HepG2 (cell line): ENCODE measurements around the gene ACSL1. TPM values are rescaled to one million over a fixed set of nuclear protein-coding genes. Genes with fewer than 3 reads are reported as not detected.

ENCODE experiments used
- ATAC-seq: fragments of 200-7000 bp; cut with Tn5 transposase; 3 replicates; pipeline ENCODE4 v1.9.1; 2020; ENCODE audit warnings: mild to moderate bottlenecking, moderate library complexity
- BruUV-seq: library from RNA; stranded (reverse); fragments of 400-500 nt; replicated peaks from 2 replicates; lab custom pipeline; 2021; lab: Mats Ljungman, UMichigan
- CTCF ChIA-PET: fragments of 300-600 bp; formaldehyde crosslinking; extraction: SDS; loops from one replicate; lab custom pipeline; 2021; ENCODE audit warnings: low total read pairs, inconsistent platforms, low intra/inter-chr PET ratio; lab: Yijun Ruan, JAX
- POLR2A ChIA-PET: fragments of 350-600 bp; sonication (Branson Sonifier 250); formaldehyde crosslinking; loops from one replicate; lab custom pipeline; 2020; ENCODE audit warnings: antibody characterized with exemption, inconsistent platforms; lab: Yijun Ruan, JAX
- DNase-seq: peaks from one replicate; pipeline ENCODE4 v3.0.0-alpha.2; 2015; ENCODE audit warnings: low spot score
- FAIRE-seq: peaks from 3 replicates; lab custom pipeline; 2011; peaks lifted over from hg19 to GRCh38; lab: Jason Lieb, UNC
- H2AFZ ChIP-seq: one replicate; pipeline ENCODE4 v1.6.1; 2011; ENCODE audit warnings: low read length, inconsistent platforms
- H3K27ac ChIP-seq: fragments of 300-600 bp; 3 replicates; pipeline ENCODE4 v1.8.0; 2011; ENCODE audit warnings: mixed run types, mild to moderate bottlenecking, mixed read lengths, low read length, inconsistent platforms; ENCODE audit not compliant: insufficient read depth; ENCODE audit errors: extremely low read length
- H3K27me3 ChIP-seq, 2 experiments: fragments of 200-600 bp in 1 of 2; 2 replicates in 1 of 2; 3 replicates in 1 of 2; pipeline versions ENCODE4 v1.6.0 to v1.8.0; 2011; ENCODE audit warnings: low read length in 2 of 2, mild to moderate bottlenecking in 2 of 2, moderate library complexity in 2 of 2, inconsistent platforms in 1 of 2; ENCODE audit not compliant: insufficient read depth in 2 of 2, control insufficient read depth in 1 of 2
- H3K36me3 ChIP-seq, 2 experiments: fragments of 200-600 bp in 1 of 2; replicated peaks in 1 of 2; 2 replicates in 1 of 2; 3 replicates in 1 of 2; pipeline versions ENCODE4 v1.5.1 to v1.8.0; 2011; ENCODE audit warnings: low read length in 2 of 2, inconsistent platforms in 1 of 2; ENCODE audit not compliant: insufficient read depth in 2 of 2, control insufficient read depth in 1 of 2
- H3K4me1 ChIP-seq: 2 replicates; pipeline ENCODE4 v1.5.1; 2012; ENCODE audit warnings: low read length, inconsistent platforms; ENCODE audit not compliant: insufficient read depth
- H3K4me2 ChIP-seq: 2 replicates; pipeline ENCODE4 v1.6.0; 2011; ENCODE audit warnings: low read depth, low read length, inconsistent platforms
- H3K4me3 ChIP-seq, 3 experiments: fragments of 200-600 bp in 1 of 3; sonication (generic), shearing (Covaris generic) in 1 of 3; replicated peaks in 1 of 3; 2 replicates each; pipeline ENCODE4 v1.5.1; 2011 to 2016; ENCODE audit warnings: low read length in 3 of 3, inconsistent platforms in 2 of 3, low read depth in 2 of 3, mild to moderate bottlenecking in 2 of 3, control low read depth in 1 of 3, mixed read lengths in 1 of 3; ENCODE audit not compliant: insufficient read depth in 1 of 3
- H3K79me2 ChIP-seq: one replicate; pipeline ENCODE4 v1.6.1; 2011; ENCODE audit warnings: low read length, inconsistent platforms; ENCODE audit not compliant: insufficient read depth
- H3K9ac ChIP-seq: 2 replicates; pipeline ENCODE4 v1.6.0; 2011; ENCODE audit warnings: mild to moderate bottlenecking, low read depth, low read length, inconsistent platforms; ENCODE audit not compliant: insufficient read depth
- H3K9me3 ChIP-seq: 2 replicates; pipeline ENCODE4 v1.5.1; 2012; ENCODE audit warnings: mild to moderate bottlenecking, low read length
- H4K20me1 ChIP-seq: 2 replicates; pipeline ENCODE4 v1.6.0; 2011; ENCODE audit warnings: inconsistent platforms, mild to moderate bottlenecking, low read length, moderate library complexity; ENCODE audit not compliant: insufficient read depth
- CBX1 ChIP-seq: IDR thresholded peaks from one replicate; pipeline ENCODE4 v1.6.1; 2016; ENCODE audit warnings: antibody characterized with exemption, low read depth
- CREM ChIP-seq, 2 experiments: sonication (generic) in 1 of 2; formaldehyde crosslinking in 1 of 2; IDR thresholded peaks; 2 replicates each; pipeline versions ENCODE4 v1.4.0 to v1.6.1; 2016 to 2020; ENCODE audit warnings: antibody characterized with exemption in 1 of 2, mild to moderate bottlenecking in 1 of 2, missing genetic modification reagents in 1 of 2
- ISL2 ChIP-seq: sonication (generic); formaldehyde crosslinking; IDR thresholded peaks from 2 replicates; pipeline ENCODE4 v1.5.0; 2020; ENCODE audit warnings: missing genetic modification reagents
- MAFF ChIP-seq: IDR thresholded peaks from 2 replicates; pipeline ENCODE4 v1.6.1; 2011; ENCODE audit warnings: low read depth, low read length, improper control_type of control experiment
- NR2F1 ChIP-seq, 2 experiments: fragments of 450-650 bp in 1 of 2; formaldehyde crosslinking in 1 of 2; IDR thresholded peaks; 2 replicates each; pipeline versions ENCODE4 v1.5.0 to v1.6.1; 2016 to 2020; ENCODE audit warnings: mild to moderate bottlenecking in 1 of 2, missing compliant biosample characterization in 1 of 2, missing genetic modification reagents in 1 of 2, moderate library complexity in 1 of 2
- RXRB ChIP-seq: IDR thresholded peaks from 2 replicates; pipeline ENCODE4 v1.6.1; 2016; ENCODE audit warnings: borderline replicate concordance, missing genetic modification reagents, missing compliant biosample characterization
- TARDBP ChIP-seq: sonication (generic); formaldehyde crosslinking; IDR thresholded peaks from 2 replicates; pipeline ENCODE4 v1.8.0; 2022; ENCODE audit warnings: mild to moderate bottlenecking, missing genetic modification reagents
- XRCC5 ChIP-seq: fragments of 200-400 bp; formaldehyde crosslinking; optimal IDR thresholded peaks from 2 replicates; pipeline ENCODE3; 2017; ENCODE audit warnings: mild to moderate bottlenecking, low read length
- ZIK1 ChIP-seq: sonication (generic); formaldehyde crosslinking; IDR thresholded peaks from 2 replicates; pipeline ENCODE4 v1.5.0; 2020; ENCODE audit warnings: mild to moderate bottlenecking, low read depth, missing genetic modification reagents, borderline replicate concordance
- ZNF230 ChIP-seq: sonication (generic); formaldehyde crosslinking; IDR thresholded peaks from 2 replicates; pipeline ENCODE4 v1.4.0; 2020; ENCODE audit warnings: mild to moderate bottlenecking, missing genetic modification reagents
- ZNF83 ChIP-seq: sonication (generic); formaldehyde crosslinking; IDR thresholded peaks from 2 replicates; pipeline ENCODE4 v1.4.0; 2020; ENCODE audit warnings: missing genetic modification reagents, mild to moderate bottlenecking, borderline replicate concordance
- WGBS: methylation state at CpG from one replicate; pipeline ENCODE4 v1.1.6; 2017; ENCODE audit warnings: low lambda C conversion rate; 5-methylcytosine and 5-hydroxymethylcytosine counted together
- in situ Hi-C: cut with HindIII; loops from 2 replicates; pipeline ENCODE4 v1.10.0; 2017; ENCODE audit warnings: low pct_unique_long_range_greater_than_20kb; ENCODE audit not compliant: extremely low pct_ligation_motif_present
- intact Hi-C: fragments of 100-400 bp; cut with micrococcal nuclease; formaldehyde crosslinking; loops from one replicate; pipeline ENCODE4 v1.10.0; 2022; ENCODE audit not compliant: unreplicated experiment
- polyA plus RNA-seq, 8 experiments: library from polyadenylated mRNA; depleted of rRNA in 3 of 8; stranded (reverse) in 7 of 8; unstranded in 1 of 8; fragments of >200 nt; fragmentation: Illumina TruSeq in 4 of 8; extraction: Trizol in 4 of 8; gene quantifications; 2 replicates each; pipeline versions ENCODE4 v1.2.1 to v1.2.3, GENCODE V29; 2011 to 2016; ENCODE audit warnings: low read depth in 4 of 8, missing spikeins in 1 of 8, mixed read lengths in 1 of 8; ENCODE audit not compliant: insufficient read depth in 1 of 8
- total RNA-seq, 5 experiments: library from RNA; depleted of rRNA; stranded (reverse); fragments of >200 nt; fragmentation: Illumina TruSeq; extraction: Trizol; gene quantifications; 2 replicates each; pipeline ENCODE4 v1.2.3, GENCODE V29; 2016; ENCODE audit warnings: low read depth in 1 of 5
- TF ChIP-seq, protein P1 (sequence below): sonication (generic); formaldehyde crosslinking; IDR thresholded peaks from 2 replicates; pipeline ENCODE4 v1.5.0; 2020; ENCODE audit warnings: mild to moderate bottlenecking, missing genetic modification reagents, moderate library complexity
- TF ChIP-seq, protein P2 (sequence below), 2 experiments: IDR thresholded peaks; 2 replicates each; pipeline ENCODE4 v1.6.1; 2011 to 2012; ENCODE audit warnings: low read length in 2 of 2, borderline replicate concordance in 1 of 2, low read depth in 1 of 2, mild to moderate bottlenecking in 1 of 2, moderate library complexity in 1 of 2

ACSL1 gene
- total and polyA plus RNA-seq, 2 of the 13 experiments (the other 11 are each of a cell fraction or from before 2014, with no cell fraction given) = 10.0 to 29.8 TPM

DNA sequence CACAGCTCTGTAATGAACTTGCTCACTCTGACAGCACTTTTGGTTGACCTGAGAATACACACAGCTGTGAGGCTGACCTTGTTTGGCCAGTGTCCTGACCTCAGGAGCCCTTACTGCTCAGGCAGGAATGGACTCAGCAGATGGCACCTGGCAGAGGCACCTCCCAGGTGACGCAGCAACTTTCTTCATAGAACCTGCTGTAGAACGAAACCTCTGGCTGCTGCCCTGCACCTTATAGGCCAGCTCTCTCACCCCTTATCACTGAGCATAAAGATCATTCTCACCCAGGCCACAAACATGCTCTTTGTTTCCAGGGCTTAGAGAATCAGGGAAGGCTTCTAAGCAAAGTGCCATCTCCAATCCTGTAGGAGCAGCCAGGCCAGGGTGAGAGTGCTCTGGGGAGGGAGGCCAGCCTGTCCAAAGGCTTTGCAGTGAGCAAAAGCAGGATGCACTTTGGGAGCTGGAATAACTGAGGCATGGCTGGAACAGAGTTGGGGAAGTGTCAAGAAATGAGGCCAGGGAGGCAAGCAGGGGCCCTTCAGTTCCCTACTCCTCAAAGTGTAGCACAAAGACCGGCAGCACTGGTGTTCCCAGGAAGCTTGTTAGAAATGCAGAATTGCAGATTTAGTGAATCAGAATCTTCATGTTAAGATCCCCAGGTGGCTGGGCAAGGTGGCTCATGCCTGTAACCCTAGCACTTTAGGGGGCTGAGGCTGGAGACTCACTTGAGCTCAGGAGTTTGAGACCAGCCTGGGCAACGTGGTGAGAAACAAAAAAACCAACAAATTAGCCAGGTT, 78.5 kb downstream of the ACSL1 start (continued):
- no peak for TF ChIP-seq ISL2
- TF ChIP-seq MAFF = peak; percentile 51; the same call in 1 of the 2 replicates
- TF ChIP-seq NR2F1 (CRISPR knock-in tag; IDR thresholded peaks at IDR 0.05) = peak; percentile 11 to 60; a peak in 1 of 4 replicates
- peak; percentile 73 for TF ChIP-seq RXRB (CRISPR knock-in tag)
- peak; percentile 21; the same call in 1 of the 2 replicates for TF ChIP-seq CREM (IDR thresholded peaks at IDR 0.05)
- TF ChIP-seq CREM (CRISPR knock-in tag; IDR thresholded peaks at IDR 0.05) = no peak

DNA sequence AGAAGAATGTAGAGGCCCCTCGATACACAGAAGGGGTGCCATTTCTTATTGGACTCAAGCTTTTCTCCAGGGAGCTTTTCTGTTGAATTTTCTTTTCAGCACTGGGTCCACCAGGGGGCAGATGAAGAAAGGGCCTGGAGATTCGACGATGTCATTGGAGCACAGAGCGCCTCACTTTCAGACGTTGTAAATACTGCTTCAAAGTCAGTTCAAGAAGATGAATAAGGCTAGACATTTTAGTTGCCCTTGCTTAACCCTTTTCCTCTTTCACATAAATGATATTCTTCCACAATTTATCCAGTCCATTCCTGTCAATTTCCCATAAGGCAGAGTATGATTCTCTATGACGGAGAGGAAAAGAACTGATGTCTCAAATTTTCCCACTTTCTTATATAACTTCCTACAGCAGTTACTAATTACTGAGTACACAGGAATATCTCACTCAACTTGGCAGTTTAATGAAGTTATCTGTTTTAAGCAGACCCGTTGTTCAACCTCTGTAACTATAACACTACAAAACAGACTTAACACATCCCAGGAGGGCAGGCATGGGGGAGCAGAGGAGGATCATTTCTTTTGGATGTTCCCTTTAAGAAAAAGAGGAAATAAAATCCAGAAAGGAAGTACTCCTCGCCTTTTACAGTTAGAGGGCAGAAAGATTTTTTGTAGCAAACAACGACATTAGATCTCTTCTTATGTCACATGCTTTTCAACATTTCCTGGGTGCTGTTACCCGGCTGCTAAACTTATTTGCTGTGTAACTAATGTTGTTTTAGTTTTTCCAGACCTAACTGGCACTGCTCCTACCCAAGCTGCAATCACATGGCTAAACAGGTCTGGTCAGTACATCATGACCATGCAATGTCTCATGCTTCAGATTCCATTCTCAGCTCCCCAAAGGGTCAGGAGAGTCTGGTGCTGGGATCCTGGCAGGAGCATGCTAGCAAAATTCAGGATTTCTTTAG, 79.7 kb downstream of the ACSL1 start:
- H3K9ac ChIP-seq = no peak overlapping the region
- TF ChIP-seq TARDBP (CRISPR knock-in tag) (0 out of 2 replicates have a peak, but pooled peaks have one; percentile 10), ZNF230 (CRISPR knock-in tag) (no peak), ZIK1 (CRISPR knock-in tag) (no peak), ZNF83 (CRISPR knock-in tag) (no peak), XRCC5 (peak; percentile 37), CBX1 (no peak)
- TF ChIP-seq, protein P1, sequence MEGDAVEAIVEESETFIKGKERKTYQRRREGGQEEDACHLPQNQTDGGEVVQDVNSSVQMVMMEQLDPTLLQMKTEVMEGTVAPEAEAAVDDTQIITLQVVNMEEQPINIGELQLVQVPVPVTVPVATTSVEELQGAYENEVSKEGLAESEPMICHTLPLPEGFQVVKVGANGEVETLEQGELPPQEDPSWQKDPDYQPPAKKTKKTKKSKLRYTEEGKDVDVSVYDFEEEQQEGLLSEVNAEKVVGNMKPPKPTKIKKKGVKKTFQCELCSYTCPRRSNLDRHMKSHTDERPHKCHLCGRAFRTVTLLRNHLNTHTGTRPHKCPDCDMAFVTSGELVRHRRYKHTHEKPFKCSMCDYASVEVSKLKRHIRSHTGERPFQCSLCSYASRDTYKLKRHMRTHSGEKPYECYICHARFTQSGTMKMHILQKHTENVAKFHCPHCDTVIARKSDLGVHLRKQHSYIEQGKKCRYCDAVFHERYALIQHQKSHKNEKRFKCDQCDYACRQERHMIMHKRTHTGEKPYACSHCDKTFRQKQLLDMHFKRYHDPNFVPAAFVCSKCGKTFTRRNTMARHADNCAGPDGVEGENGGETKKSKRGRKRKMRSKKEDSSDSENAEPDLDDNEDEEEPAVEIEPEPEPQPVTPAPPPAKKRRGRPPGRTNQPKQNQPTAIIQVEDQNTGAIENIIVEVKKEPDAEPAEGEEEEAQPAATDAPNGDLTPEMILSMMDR = peak; percentile 79
- TF ChIP-seq, protein P2, sequence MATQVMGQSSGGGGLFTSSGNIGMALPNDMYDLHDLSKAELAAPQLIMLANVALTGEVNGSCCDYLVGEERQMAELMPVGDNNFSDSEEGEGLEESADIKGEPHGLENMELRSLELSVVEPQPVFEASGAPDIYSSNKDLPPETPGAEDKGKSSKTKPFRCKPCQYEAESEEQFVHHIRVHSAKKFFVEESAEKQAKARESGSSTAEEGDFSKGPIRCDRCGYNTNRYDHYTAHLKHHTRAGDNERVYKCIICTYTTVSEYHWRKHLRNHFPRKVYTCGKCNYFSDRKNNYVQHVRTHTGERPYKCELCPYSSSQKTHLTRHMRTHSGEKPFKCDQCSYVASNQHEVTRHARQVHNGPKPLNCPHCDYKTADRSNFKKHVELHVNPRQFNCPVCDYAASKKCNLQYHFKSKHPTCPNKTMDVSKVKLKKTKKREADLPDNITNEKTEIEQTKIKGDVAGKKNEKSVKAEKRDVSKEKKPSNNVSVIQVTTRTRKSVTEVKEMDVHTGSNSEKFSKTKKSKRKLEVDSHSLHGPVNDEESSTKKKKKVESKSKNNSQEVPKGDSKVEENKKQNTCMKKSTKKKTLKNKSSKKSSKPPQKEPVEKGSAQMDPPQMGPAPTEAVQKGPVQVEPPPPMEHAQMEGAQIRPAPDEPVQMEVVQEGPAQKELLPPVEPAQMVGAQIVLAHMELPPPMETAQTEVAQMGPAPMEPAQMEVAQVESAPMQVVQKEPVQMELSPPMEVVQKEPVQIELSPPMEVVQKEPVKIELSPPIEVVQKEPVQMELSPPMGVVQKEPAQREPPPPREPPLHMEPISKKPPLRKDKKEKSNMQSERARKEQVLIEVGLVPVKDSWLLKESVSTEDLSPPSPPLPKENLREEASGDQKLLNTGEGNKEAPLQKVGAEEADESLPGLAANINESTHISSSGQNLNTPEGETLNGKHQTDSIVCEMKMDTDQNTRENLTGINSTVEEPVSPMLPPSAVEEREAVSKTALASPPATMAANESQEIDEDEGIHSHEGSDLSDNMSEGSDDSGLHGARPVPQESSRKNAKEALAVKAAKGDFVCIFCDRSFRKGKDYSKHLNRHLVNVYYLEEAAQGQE (IDR thresholded peaks at IDR 0.05; ENCODE audit: borderline replicate concordance in 1 of 2, low read depth in 1 of 2, low read length in 2 of 2) = no peak

More for the DNA sequence above, 79.7 kb downstream of the ACSL1 start:
- in situ Hi-C loops = loop anchor here (5.0 to 10.0 kb wide), 2 partner anchors 79 to 236 kb away; partner anchors contain the start of gene ACSL1
- CTCF ChIA-PET = interaction anchor here (0.9 to 2.2 kb wide), 5 partner anchors 161 to 265 kb away, joined by 3 to 18 read pairs (median 5); no protein-coding TSS in a partner anchor
- BruUV-seq = no TSS peak
- intact Hi-C loops = loop anchor here (1.0 to 10.0 kb wide), 7 partner anchors 66 to 1289 kb away; no protein-coding TSS in a partner anchor
- Histone ChIP-seq H3K36me3 (no peaks in the 10 kb centered on the region), H3K27me3 (no peaks in the 10 kb centered on the region), H3K4me2 (peak overlapping the region; percentile 63), H3K4me3 (no peak overlapping the region; a peak in 1 of 6 replicates), H3K4me1 (peaks cover 53% of the 10 kb centered on the region), H2AFZ (no peak overlapping the region), H3K27ac (no peak overlapping the region), H4K20me1 (no peaks in the 10 kb centered on the region), H3K79me2 (no peaks in the 10 kb centered on the region), H3K9me3 (no peaks in the 10 kb centered on the region)
- POLR2A ChIA-PET = interaction anchor here (1.0 to 2.5 kb wide), 2 partner anchors 12 to 261 kb away, joined by 3 to 8 read pairs; partner anchors contain the start of gene CENPU
- ATAC-seq (peak; percentile 37), DNase-seq (peak; percentile 62), FAIRE-seq (peak; percentile 89)
- 14% methylated on average over 10 of the region's 10 CpGs for WGBS
